Tibial nerve (tissue), 4 donors: ENCODE data around the gene ZNF324. TPM values are rescaled to one million over a fixed set of nuclear protein-coding genes. Genes with fewer than 3 reads are reported as not detected.

Experiments
- DNase-seq, 2 donors: peaks; one replicate each; pipeline ENCODE4 v3.0.0-alpha.2; 2019; ENCODE audit warnings: low spot score in 2 of 2
- H3K27ac ChIP-seq, 4 donors: fragments of 200-600 bp; sonication (generic) in 3 of 4; one replicate each; pipeline ENCODE4 v1.5.1; 2017 to 2019; ENCODE audit warnings: mild to moderate bottlenecking in 1 of 4
- H3K27me3 ChIP-seq, 2 donors: fragments of 200-600 bp; sonication (generic) in 1 of 2; one replicate each; pipeline versions ENCODE4 v1.5.1 to v1.6.0; 2017 to 2019
- H3K36me3 ChIP-seq, 3 donors: fragments of 200-600 bp; sonication (generic); one replicate each; pipeline ENCODE4 v1.5.1; 2018 to 2019
- H3K4me1 ChIP-seq, 4 donors: fragments of 200-600 bp; sonication (generic) in 3 of 4; one replicate each; pipeline ENCODE4 v1.5.1; 2017 to 2019
- H3K4me3 ChIP-seq, 4 donors: fragments of 200-600 bp; sonication (generic) in 3 of 4; one replicate each; pipeline ENCODE4 v1.5.1; 2017 to 2019; ENCODE audit warnings: mild to moderate bottlenecking in 1 of 4, moderate library complexity in 1 of 4
- H3K9me3 ChIP-seq, 4 donors: fragments of 200-600 bp; sonication (generic) in 3 of 4; one replicate each; pipeline ENCODE4 v1.5.1; 2017 to 2019
- CTCF ChIP-seq, 5 experiments: fragments of 200-600 bp in 3 of 5; fragments of 450-650 bp in 2 of 5; sonication (generic) in 3 of 5; IDR thresholded peaks; one replicate each; pipeline ENCODE4 v1.5.1; 2016 to 2019; ENCODE audit warnings: antibody characterized with exemption in 5 of 5, mild to moderate bottlenecking in 3 of 5, moderate library complexity in 2 of 5
- EP300 ChIP-seq, 2 donors: sonication (generic); formaldehyde crosslinking; IDR thresholded peaks; one replicate each; pipeline ENCODE4 v1.6.1; 2017; ENCODE audit warnings: antibody characterized with exemption in 2 of 2, mild to moderate bottlenecking in 1 of 2
- POLR2A ChIP-seq, 2 donors: fragments of 450-650 bp; IDR thresholded peaks; one replicate each; pipeline ENCODE4 v1.6.1; 2017; ENCODE audit warnings: antibody characterized with exemption in 2 of 2, mild to moderate bottlenecking in 2 of 2, moderate library complexity in 2 of 2
- WGBS, 2 donors: methylation state at CpG; one replicate each; pipeline ENCODE4 v1.1.5; 2018; 5-methylcytosine and 5-hydroxymethylcytosine counted together
- total RNA-seq, 4 donors: library from RNA; depleted of rRNA; stranded (reverse); fragments of >200 nt; gene quantifications; one replicate each; pipeline ENCODE4 v1.1.0, GENCODE V29; 2016

The ZNF324 gene
- total RNA-seq, 4 donors from 2014 or later: 23.6 to 33.5 (median 30.2) TPM

GRCh38 chr19:58473775-58474174, 6.9 kb downstream of the ZNF324 start:
- Histone ChIP-seq H3K36me3 (peaks cover 0 to 61% (median 0%) of the 10 kb centered on the region in 3 donors), H3K4me3 (no peak overlapping the region), H3K27me3 (no peaks in the 10 kb centered on the region), H3K4me1 (peaks cover 0 to 28% (median 18%) of the 10 kb centered on the region in 4 donors), H3K27ac (no peak overlapping the region), H3K9me3 (no peaks in the 10 kb centered on the region)
- DNase-seq: no peak
- TF ChIP-seq POLR2A (IDR thresholded peaks at IDR 0.05): no peak
- no peak for TF ChIP-seq EP300 (IDR thresholded peaks at IDR 0.05)
- no peak for TF ChIP-seq CTCF (IDR thresholded peaks at IDR 0.05)

GRCh38 chr19:58474291-58474996, 7.6 kb downstream of the ZNF324 start:
- peaks cover 0 to 67% (median 0%) of the 10 kb centered on the region in 3 donors for H3K36me3 ChIP-seq
- TF ChIP-seq EP300 (IDR thresholded peaks at IDR 0.05) (no peak), CTCF (IDR thresholded peaks at IDR 0.05) (no peak), POLR2A (IDR thresholded peaks at IDR 0.05) (no peak)
- no peaks in the 10 kb centered on the region for H3K9me3 ChIP-seq
- H3K4me3 ChIP-seq: no peak overlapping the region
- peak overlapping the region in 2 of 4 donors; percentile 92 to 94 for H3K27ac ChIP-seq
- H3K27me3 ChIP-seq: no peaks in the 10 kb centered on the region
- no peak for DNase-seq
- 82 to 86% methylated on average over 12 of the region's 12 CpGs for WGBS, 2 donors
- peaks cover 0 to 26% (median 18%) of the 10 kb centered on the region in 4 donors for H3K4me1 ChIP-seq

GRCh38 chr19:58474997-58475713, 8.3 kb downstream of the ZNF324 start:
- TF ChIP-seq CTCF (IDR thresholded peaks at IDR 0.05): no peak
- TF ChIP-seq EP300 (IDR thresholded peaks at IDR 0.05): no peak
- TF ChIP-seq POLR2A (IDR thresholded peaks at IDR 0.05): no peak
- Histone ChIP-seq H3K27ac (peak overlapping the region; percentile 84 to 94 (median 90)), H3K4me1 (peaks cover 0 to 26% (median 18%) of the 10 kb centered on the region in 4 donors), H3K9me3 (no peaks in the 10 kb centered on the region), H3K36me3 (peaks cover 0 to 67% (median 0%) of the 10 kb centered on the region in 3 donors), H3K4me3 (peak overlapping the region; percentile 67 to 75 (median 71)), H3K27me3 (no peaks in the 10 kb centered on the region)
- WGBS, 2 donors: 23 to 28% methylated on average over 21 to 25 of the region's 27 CpGs
- no peak for DNase-seq

GRCh38 chr19:58475714-58476497, 9.0 kb downstream of the ZNF324 start, which contains the start of gene ZNF446:
TSS of gene ZNF446 (plus strand) at chr19:58476352. CDS start at chr19:58477219, 867 bp downstream.
- Histone ChIP-seq H3K27ac (peak within 1 kb of the TSS; percentile 84 to 94 (median 90)), H3K4me3 (peak within 1 kb of the TSS; percentile 67 to 75 (median 71)), H3K9me3 (no peaks in the 10 kb centered on the region), H3K36me3 (peaks cover 0 to 67% (median 0%) of the 10 kb centered on the region in 3 donors), H3K27me3 (no peaks in the 10 kb centered on the region), H3K4me1 (peaks cover 0 to 26% (median 18%) of the 10 kb centered on the region in 4 donors)
- WGBS, 2 donors: 1% methylated on average over 22 to 34 of the region's 64 CpGs
- DNase-seq: peak; percentile 98 to 99
- TF ChIP-seq POLR2A (IDR thresholded peaks at IDR 0.05): peak; percentile 5 to 66
- peak; percentile 91 to 92 for TF ChIP-seq EP300 (IDR thresholded peaks at IDR 0.05)
- TF ChIP-seq CTCF (IDR thresholded peaks at IDR 0.05): peak in 2 of 5 experiments; percentile 21 to 39
